Kidney tubule cell (primary cell): ENCODE measurements around the gene MYH15.

Experiments
- DNase-seq: peaks from one replicate; pipeline ENCODE4 v3.0.0-alpha.2; 2018; ENCODE audit warnings: low spot score

The MYH15 gene

GRCh38 chr3:108472001-108472591 lies 38.3 kb downstream of the MYH15 start:
- DNase-seq, result peak; percentile 93

GRCh38 chr3:108471426-108471825 lies 39.0 kb downstream of the MYH15 start:
- DNase-seq, result peak; percentile 41

- no peak for DNase-seq
These were observed 41.3 kb downstream of the MYH15 start for GRCh38 chr3:108469126-108469525.

- no peak for DNase-seq
These were observed 41.8 kb downstream of the MYH15 start for GRCh38 chr3:108468577-108468976.

- peak; percentile 29 for DNase-seq
These were observed 47.5 kb downstream of the MYH15 start for GRCh38 chr3:108462899-108463298.

GRCh38 chr3:108461661-108462111 lies 48.7 kb downstream of the MYH15 start:
- no peak for DNase-seq

- no peak for DNase-seq
These were observed 51.2 kb downstream of the MYH15 start for GRCh38 chr3:108459225-108459624.

- DNase-seq, result no peak
These were observed 55.1 kb downstream of the MYH15 start for GRCh38 chr3:108455212-108455705.

- DNase-seq, result no peak
These were observed 56.8 kb downstream of the MYH15 start for GRCh38 chr3:108453565-108453964.

- DNase-seq, result no peak
These were observed 60.0 kb downstream of the MYH15 start for GRCh38 chr3:108450444-108450843.

- no peak for DNase-seq
These were observed 61.8 kb downstream of the MYH15 start for GRCh38 chr3:108448593-108448992.

GRCh38 chr3:108447096-108447847 lies 63.1 kb downstream of the MYH15 start:
- DNase-seq, result no peak

GRCh38 chr3:108442281-108442680 lies 68.1 kb downstream of the MYH15 start:
- DNase-seq, result no peak

GRCh38 chr3:108441518-108441917 lies 68.9 kb downstream of the MYH15 start:
- DNase-seq, result no peak

GRCh38 chr3:108441071-108441507 lies 69.3 kb downstream of the MYH15 start:
- no peak for DNase-seq

GRCh38 chr3:108438542-108438941 lies 71.9 kb downstream of the MYH15 start:
- DNase-seq, result no peak

GRCh38 chr3:108437439-108437838 lies 73.0 kb downstream of the MYH15 start:
- peak; percentile 18 for DNase-seq

GRCh38 chr3:108433928-108434327 lies 76.5 kb downstream of the MYH15 start:
- no peak for DNase-seq

GRCh38 chr3:108432431-108432830 lies 78.0 kb downstream of the MYH15 start:
- DNase-seq, result no peak

- peak; percentile 46 for DNase-seq
These were observed 79.9 kb downstream of the MYH15 start for GRCh38 chr3:108430540-108430939.

GRCh38 chr3:108428586-108428985 lies 81.8 kb downstream of the MYH15 start:
- no peak for DNase-seq

GRCh38 chr3:108420926-108421325 lies 89.5 kb downstream of the MYH15 start:
- peak; percentile 87 for DNase-seq

- DNase-seq, result peak; percentile 20
These were observed 94.1 kb downstream of the MYH15 start for GRCh38 chr3:108416111-108416869.
